K562 (cell line): Measurements from ENCODE around the gene GPR142. TPM values are rescaled to one million over a fixed set of nuclear protein-coding genes. Genes with fewer than 3 reads are reported as not detected.
A peak's percentile ranks its signal among the peaks of the same experiment; 100 is the strongest.

ENCODE experiments used
- ADNP ChIP-seq: fragments of 200-800 bp; sonication (Bioruptor generic); IDR thresholded peaks from 2 replicates; pipeline ENCODE4 v1.6.1; 2016; ENCODE audit warnings: missing genetic modification characterization, missing compliant biosample characterization
- ARHGAP35 ChIP-seq: fragments of 450-650 bp; IDR thresholded peaks from 2 replicates; pipeline ENCODE4 v1.6.1; 2018; ENCODE audit not compliant: partially characterized antibody
- CREBBP ChIP-seq: IDR thresholded peaks from one replicate; pipeline ENCODE4 v1.6.1; 2012; ENCODE audit warnings: low read depth, mild to moderate bottlenecking, control low read depth, inconsistent platforms, low read length
- CREM ChIP-seq: IDR thresholded peaks from 2 replicates; pipeline ENCODE4 v1.6.1; 2014; ENCODE audit warnings: antibody characterized with exemption, low read depth
- DEAF1 ChIP-seq: fragments of 450-650 bp; formaldehyde crosslinking; IDR thresholded peaks from 2 replicates; pipeline ENCODE4 v1.4.0; 2020; ENCODE audit warnings: mild to moderate bottlenecking, moderate library complexity
- ETS2 ChIP-seq: IDR thresholded peaks from 2 replicates; pipeline ENCODE4 v1.6.1; 2016; ENCODE audit warnings: borderline replicate concordance, missing genetic modification characterization, mild to moderate bottlenecking, moderate library complexity, missing compliant biosample characterization; ENCODE audit not compliant: poor library complexity, severe bottlenecking
- GABPB1 ChIP-seq: sonication (generic); formaldehyde crosslinking; IDR thresholded peaks from 2 replicates; pipeline ENCODE4 v1.8.0; 2022; ENCODE audit warnings: mild to moderate bottlenecking, missing genetic modification reagents
- KAT8 ChIP-seq: fragments of 450-650 bp; IDR thresholded peaks from 2 replicates; pipeline ENCODE4 v1.6.1; 2016; ENCODE audit warnings: low read depth, mild to moderate bottlenecking
- KLF10 ChIP-seq: fragments of 250-450 bp; sonication (Bioruptor Pico); IDR thresholded peaks from 2 replicates; pipeline ENCODE4 v1.6.1; 2021; ENCODE audit warnings: matching md5 sums
- MAFF ChIP-seq: IDR thresholded peaks from 2 replicates; pipeline ENCODE4 v1.6.1; 2012; ENCODE audit warnings: low read length, improper control_type of control experiment
- MLX ChIP-seq, 2 experiments: fragments of 450-650 bp in 1 of 2; sonication (generic) in 1 of 2; formaldehyde crosslinking; conservative IDR thresholded peaks; 2 replicates each; pipeline versions ENCODE4 v1.4.0 to v1.8.1; 2020 to 2022; ENCODE audit warnings: mild to moderate bottlenecking in 1 of 2, missing genetic modification reagents in 1 of 2
- MTF1 ChIP-seq: fragments of 250-450 bp; sonication (Bioruptor Pico); IDR thresholded peaks from 2 replicates; pipeline ENCODE4 v1.9.0; 2021; ENCODE audit warnings: moderate library complexity, mild to moderate bottlenecking, inconsistent platforms, borderline replicate concordance
- NR2C2 ChIP-seq, 2 experiments: fragments of 200-800 bp in 1 of 2; sonication (Bioruptor generic) in 1 of 2; sonication (generic) in 1 of 2; formaldehyde crosslinking in 1 of 2; IDR thresholded peaks; 2 replicates each; pipeline versions ENCODE4 v1.6.1 to v1.8.0; 2016 to 2022; ENCODE audit warnings: mild to moderate bottlenecking in 1 of 2, missing compliant biosample characterization in 1 of 2, missing genetic modification characterization in 1 of 2, missing genetic modification reagents in 1 of 2
- POLR2AphosphoS5 ChIP-seq: IDR thresholded peaks from 2 replicates; pipeline ENCODE4 v1.6.1; 2011; ENCODE audit warnings: mild to moderate bottlenecking, low read depth, low read length, moderate library complexity; ENCODE audit not compliant: control insufficient read depth, insufficient read depth
- TEAD1 ChIP-seq, 2 experiments: fragments of 450-650 bp in 1 of 2; sonication (generic) in 1 of 2; formaldehyde crosslinking; IDR thresholded peaks; 2 replicates each; pipeline versions ENCODE4 v1.4.0 to v1.8.0; 2020 to 2022; ENCODE audit warnings: mild to moderate bottlenecking in 2 of 2, missing genetic modification reagents in 1 of 2
- ZNF507 ChIP-seq: conservative IDR thresholded peaks from 2 replicates; pipeline ENCODE4 v1.6.1; 2017; ENCODE audit warnings: missing genetic modification characterization, missing compliant biosample characterization
- ZNF766 ChIP-seq: fragments of 200-800 bp; sonication (Bioruptor generic); conservative IDR thresholded peaks from 2 replicates; pipeline ENCODE4 v1.6.1; 2016; ENCODE audit warnings: missing genetic modification characterization, missing compliant biosample characterization
- polyA plus RNA-seq, 8 experiments: library from polyadenylated mRNA; depleted of rRNA in 4 of 8; stranded (reverse) in 5 of 8; unstranded in 3 of 8; fragments of >200 nt; fragmentation: Nextera tagmentation in 2 of 8; fragmentation: Illumina TruSeq in 1 of 8; extraction: Ambion mirVana in 2 of 8; extraction: Trizol in 1 of 8; gene quantifications; 2 replicates each; pipeline versions ENCODE4 v1.2.1 to v1.2.3, GENCODE V29; 2011 to 2014; ENCODE audit warnings: inconsistent platforms in 1 of 8, missing spikeins in 1 of 8
- total RNA-seq, 7 experiments: library from RNA; depleted of rRNA in 6 of 7; stranded (reverse); fragments of >200 nt in 6 of 7; fragmentation: Illumina TruSeq in 2 of 7; extraction: Trizol in 2 of 7; gene quantifications; 2 replicates each; pipeline versions ENCODE4 v1.2.1 to v1.2.3, GENCODE V29; 2011 to 2021; ENCODE audit warnings: low replicate concordance in 1 of 7
- TF ChIP-seq, protein P1 (sequence below): fragments of 250-450 bp; sonication (Bioruptor Pico); IDR thresholded peaks from 2 replicates; pipeline ENCODE4 v1.8.0; 2022; ENCODE audit warnings: moderate library complexity, mild to moderate bottlenecking, inconsistent platforms
- TF ChIP-seq, protein P2 (sequence below), 2 experiments: fragments of 200-800 bp in 1 of 2; sonication (Bioruptor generic) in 1 of 2; sonication (generic) in 1 of 2; formaldehyde crosslinking in 1 of 2; IDR thresholded peaks in 1 of 2; conservative IDR thresholded peaks in 1 of 2; 2 replicates each; pipeline versions ENCODE4 v1.5.0 to v1.6.1; 2016 to 2020; ENCODE audit warnings: missing compliant biosample characterization in 1 of 2, missing genetic modification characterization in 1 of 2, missing genetic modification reagents in 1 of 2
- TF ChIP-seq, protein P3 (sequence below): IDR thresholded peaks from 2 replicates; pipeline ENCODE4 v1.6.1; 2016; ENCODE audit warnings: missing genetic modification characterization, missing compliant biosample characterization
- TF ChIP-seq, protein P4 (sequence below): sonication (generic); formaldehyde crosslinking; IDR thresholded peaks from 2 replicates; pipeline ENCODE4 v1.8.1; 2022; ENCODE audit warnings: missing genetic modification reagents

The GPR142 gene
- total and polyA plus RNA-seq, 9 of the 15 experiments (the other 6 are each of a cell fraction or from before 2014, with no cell fraction given): not detected

DNA sequence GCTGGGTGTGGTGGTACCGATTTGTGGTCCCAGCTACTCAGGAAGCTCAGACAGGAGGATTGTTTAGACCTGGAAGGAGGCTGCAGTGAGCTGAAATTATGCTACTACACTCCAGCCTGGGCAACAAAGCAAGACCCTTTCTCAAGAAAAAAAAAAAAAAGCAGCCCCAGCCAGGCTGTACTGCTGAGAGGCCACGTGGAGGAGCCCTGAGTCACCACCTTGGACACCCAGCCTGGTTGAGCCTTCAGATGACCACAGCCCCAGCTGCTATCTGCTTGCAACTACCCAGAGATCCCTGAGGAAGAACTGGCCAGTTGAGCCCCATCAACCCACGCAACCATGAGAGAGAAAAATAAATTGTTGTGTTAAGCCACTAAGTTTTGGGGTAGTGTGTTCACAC, 41.0 kb downstream of the GPR142 start (continued):
- TF ChIP-seq MLX (CRISPR knock-in tag; conservative IDR thresholded peaks at IDR 0.05) (no peak), GABPB1 (CRISPR knock-in tag) (peak; percentile 44; the same call in 1 of the 2 replicates), MTF1 (CRISPR knock-in tag) (no peak), ETS2 (tag) (no peak), ADNP (no peak), KLF10 (CRISPR knock-in tag) (no peak), KAT8 (no peak), MAFF (no peak), POLR2AphosphoS5 (no peak), CREM (0 out of 2 replicates have a peak, but pooled peaks have one; percentile 15), ZNF507 (tag) (no peak), DEAF1 (CRISPR knock-in tag) (peak; percentile 76), TEAD1 (CRISPR knock-in tag; IDR thresholded peaks at IDR 0.05) (no peak), ZNF766 (CRISPR knock-in tag) (no peak; the same call in 1 of the 2 replicates), ARHGAP35 (no peak), CREBBP (no peak), NR2C2 (CRISPR knock-in tag; IDR thresholded peaks at IDR 0.05) (no peak), NR2C2 (tag; IDR thresholded peaks at IDR 0.05) (peak; percentile 23; the same call in 1 of the 2 replicates)
- TF ChIP-seq, protein P1, sequence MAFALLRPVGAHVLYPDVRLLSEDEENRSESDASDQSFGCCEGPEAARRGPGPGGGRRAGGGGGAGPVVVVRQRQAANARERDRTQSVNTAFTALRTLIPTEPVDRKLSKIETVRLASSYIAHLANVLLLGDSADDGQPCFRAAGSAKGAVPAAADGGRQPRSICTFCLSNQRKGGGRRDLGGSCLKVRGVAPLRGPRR (CRISPR knock-in tag): no peak
- TF ChIP-seq, protein P2, sequence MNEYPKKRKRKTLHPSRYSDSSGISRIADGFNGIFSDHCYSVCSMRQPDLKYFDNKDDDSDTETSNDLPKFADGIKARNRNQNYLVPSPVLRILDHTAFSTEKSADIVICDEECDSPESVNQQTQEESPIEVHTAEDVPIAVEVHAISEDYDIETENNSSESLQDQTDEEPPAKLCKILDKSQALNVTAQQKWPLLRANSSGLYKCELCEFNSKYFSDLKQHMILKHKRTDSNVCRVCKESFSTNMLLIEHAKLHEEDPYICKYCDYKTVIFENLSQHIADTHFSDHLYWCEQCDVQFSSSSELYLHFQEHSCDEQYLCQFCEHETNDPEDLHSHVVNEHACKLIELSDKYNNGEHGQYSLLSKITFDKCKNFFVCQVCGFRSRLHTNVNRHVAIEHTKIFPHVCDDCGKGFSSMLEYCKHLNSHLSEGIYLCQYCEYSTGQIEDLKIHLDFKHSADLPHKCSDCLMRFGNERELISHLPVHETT (CRISPR knock-in tag; conservative IDR thresholded peaks at IDR 0.05 in 1 of 2, IDR thresholded peaks at IDR 0.05 in 1 of 2): no peak
- TF ChIP-seq, protein P3, sequence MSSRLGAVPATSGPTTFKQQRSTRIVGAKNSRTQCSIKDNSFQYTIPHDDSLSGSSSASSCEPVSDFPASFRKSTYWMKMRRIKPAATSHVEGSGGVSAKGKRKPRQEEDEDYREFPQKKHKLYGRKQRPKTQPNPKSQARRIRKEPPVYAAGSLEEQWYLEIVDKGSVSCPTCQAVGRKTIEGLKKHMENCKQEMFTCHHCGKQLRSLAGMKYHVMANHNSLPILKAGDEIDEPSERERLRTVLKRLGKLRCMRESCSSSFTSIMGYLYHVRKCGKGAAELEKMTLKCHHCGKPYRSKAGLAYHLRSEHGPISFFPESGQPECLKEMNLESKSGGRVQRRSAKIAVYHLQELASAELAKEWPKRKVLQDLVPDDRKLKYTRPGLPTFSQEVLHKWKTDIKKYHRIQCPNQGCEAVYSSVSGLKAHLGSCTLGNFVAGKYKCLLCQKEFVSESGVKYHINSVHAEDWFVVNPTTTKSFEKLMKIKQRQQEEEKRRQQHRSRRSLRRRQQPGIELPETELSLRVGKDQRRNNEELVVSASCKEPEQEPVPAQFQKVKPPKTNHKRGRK (tag): no peak
- TF ChIP-seq, protein P4, sequence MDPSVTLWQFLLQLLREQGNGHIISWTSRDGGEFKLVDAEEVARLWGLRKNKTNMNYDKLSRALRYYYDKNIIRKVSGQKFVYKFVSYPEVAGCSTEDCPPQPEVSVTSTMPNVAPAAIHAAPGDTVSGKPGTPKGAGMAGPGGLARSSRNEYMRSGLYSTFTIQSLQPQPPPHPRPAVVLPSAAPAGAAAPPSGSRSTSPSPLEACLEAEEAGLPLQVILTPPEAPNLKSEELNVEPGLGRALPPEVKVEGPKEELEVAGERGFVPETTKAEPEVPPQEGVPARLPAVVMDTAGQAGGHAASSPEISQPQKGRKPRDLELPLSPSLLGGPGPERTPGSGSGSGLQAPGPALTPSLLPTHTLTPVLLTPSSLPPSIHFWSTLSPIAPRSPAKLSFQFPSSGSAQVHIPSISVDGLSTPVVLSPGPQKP: no peak
